DMS79 treated with DMSO at 0.1 percent for 48 hours (cell line): ENCODE results near the gene RFX1.

ENCODE experiments used
- DNase-seq: peaks from one replicate; lab custom pipeline; 2025; lab: John Stamatoyannopoulos, UW

The RFX1 gene

GRCh38 chr19:13996928-13997630 lies 9.0 kb downstream of the RFX1 start:
- no peak for DNase-seq

DNA sequence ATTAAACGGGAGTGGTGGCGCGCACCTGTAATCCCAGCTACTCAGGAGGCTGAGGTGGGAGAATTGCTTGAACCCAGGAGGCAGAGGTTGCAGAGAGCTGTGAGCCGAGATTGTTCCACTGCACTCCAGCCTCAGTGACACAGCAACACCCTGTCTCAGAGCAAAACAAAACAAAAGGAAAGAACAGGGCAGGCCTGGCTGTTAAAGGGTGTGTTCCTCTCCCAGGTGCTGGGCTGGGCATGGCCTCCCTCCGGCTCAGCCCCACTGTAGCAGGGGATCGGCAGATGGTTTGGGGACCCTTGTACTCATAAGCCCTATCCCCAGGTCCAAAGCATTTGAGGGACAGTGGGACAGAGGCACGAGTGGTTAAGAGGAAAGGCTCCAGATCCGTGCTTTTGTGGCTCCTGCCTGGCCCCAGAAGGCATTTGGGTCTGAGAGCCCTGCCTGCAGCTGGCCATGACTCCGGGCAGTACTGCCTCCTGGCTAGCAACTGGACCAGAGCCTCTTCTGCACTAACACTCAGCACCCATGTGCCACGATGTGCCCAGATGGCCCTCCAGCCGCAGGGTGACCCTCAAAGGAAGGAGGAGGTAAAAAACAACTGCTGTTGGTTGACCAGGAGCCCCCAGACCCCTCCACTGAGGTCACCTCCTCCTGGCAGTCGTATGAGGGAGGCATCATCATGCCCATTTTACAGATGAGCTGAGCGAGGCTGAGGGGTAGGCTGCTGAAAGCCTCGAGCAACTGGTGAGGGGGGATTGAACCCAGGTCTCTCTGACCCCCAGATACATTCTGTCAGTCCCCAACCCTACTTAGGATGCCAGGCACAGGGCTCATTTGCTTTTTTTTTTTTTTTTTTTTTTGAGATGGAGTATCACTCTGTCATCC lies 10.0 kb downstream of the RFX1 start:
- DNase-seq, result no peak

DNA sequence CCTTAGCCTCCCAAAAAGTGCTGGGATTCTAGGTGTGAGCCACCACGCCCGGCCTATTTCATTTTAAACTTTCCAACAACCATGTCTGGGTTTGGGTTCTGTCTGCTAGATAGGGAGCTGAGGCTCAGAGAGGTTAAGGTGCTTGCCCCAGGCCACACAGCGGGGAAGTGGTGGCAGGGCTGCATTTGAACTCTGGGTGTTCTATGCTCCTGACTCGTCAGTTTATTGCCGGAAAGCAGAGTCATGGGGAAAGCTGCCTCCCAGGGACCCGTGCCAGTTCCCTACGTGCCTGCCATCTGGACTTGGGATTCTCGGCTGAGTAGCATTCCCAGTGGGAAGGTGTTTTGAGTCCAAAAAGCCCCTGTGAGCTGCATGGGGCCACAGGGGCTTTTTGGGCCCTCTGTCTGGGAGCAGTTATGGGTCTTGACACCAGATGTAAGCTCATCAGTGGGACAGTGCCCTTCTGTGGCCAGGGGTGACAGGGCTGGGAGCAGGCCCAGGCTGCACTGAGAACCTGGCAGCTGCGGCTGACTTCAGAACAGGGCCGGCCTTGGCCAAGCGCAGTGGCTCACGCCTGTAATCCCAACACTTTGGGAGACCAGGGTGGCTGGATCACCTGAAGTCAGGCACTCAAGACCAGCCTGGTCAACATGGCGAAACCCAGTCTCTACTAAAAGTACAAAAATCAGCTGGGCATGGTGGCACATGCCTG lies 10.9 kb downstream of the RFX1 start:
- no peak for DNase-seq

DNA sequence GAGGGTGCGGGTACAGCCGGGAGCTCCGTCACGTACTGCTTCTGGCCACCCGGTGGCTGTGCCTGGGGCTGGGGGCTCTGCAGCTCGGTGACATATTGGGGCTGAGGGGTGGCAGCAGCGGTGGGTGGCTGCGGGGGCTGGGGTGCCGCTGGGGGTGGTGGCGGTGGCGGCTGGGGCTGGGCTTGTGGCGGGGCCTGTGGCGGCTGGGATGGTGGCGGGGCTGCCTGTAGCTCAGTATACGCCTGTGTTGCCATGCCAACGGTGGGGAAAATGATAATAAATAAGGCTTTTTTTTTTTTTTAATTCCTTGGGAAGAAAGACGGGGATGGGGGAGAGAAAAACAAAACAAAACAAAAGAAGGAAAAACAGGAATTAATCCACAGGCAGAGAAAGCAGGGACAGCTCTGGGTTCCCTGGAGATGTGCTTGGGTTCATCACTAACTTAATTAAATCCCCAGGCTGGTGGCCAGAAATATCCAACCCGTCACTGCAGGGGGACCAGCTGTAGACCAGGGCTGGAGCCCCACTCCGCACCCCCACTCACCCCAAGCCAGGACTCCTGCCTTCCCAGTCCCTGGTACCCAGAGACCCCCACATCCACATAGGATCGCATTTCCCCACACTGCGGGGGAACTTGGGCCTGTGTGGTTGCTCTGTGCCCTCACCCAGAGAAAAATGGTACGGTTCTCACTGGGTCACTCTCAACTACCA lies 12.4 kb downstream of the RFX1 start:
- DNase-seq, result no peak

- no peak for DNase-seq
Observed at GRCh38 chr19:13992025-13992424, 14.1 kb downstream of the RFX1 start.

DNA sequence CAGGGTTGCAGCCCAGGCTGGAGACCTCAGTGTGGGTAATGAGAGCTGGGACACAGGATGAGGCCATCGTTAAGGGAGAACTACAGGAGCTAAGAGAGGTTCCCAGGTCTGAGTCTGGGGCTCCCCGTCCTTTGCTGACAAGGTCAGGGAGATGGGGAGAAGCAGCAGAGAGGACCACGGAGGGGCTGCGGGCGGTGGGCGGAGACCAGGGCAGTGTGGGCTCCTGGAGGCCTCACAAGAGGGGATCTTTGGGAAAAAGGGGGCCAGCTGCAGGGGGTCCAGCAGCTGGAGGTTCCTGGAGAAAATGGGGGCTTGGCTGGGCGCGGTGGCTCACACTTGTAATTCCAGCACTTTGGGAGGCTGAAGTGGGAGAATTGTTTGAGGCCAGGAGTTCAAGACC lies 16.0 kb downstream of the RFX1 start:
- no peak for DNase-seq

GRCh38 chr19:13989487-13989886 lies 16.6 kb downstream of the RFX1 start:
- no peak for DNase-seq

DNA sequence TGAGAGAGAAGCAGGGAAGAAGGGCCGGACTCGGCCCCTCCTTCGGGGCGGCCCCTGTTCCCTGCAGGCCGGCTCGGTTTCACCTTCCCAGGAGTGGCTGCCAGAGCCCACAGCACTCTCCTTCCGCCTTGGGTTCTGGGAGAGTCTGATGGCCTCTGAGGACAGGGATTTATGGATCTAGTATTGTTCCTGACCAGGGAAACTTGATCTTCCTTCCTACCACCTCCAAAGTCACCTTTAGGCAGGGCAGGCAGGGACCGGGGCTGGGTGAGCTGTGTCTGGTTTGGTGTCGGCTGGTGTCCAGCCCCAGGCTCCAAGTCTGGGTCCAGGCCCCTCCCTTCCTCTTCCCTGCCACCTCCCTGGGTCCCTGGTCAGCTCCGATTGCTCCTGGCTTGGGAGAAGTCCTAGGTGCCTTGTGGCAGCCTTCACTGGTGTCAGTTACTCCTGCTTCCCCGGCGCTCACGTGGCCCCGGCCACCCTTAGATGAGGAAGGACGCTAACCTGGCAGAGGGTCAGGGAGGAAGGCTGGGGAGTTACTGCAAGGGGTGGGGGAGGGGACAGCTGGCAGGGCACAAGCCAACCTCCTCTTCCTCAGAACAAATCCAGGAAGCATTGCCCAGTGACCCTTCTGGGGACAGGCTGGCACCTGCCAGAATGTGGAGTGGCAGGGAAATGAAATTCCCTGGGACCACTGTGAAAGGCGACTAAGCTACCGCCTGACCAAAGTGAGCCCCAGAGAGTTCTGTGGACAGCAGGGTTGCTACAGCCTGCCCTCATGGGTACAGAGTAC lies 18.8 kb downstream of the RFX1 start:
- DNase-seq, result no peak

DNA sequence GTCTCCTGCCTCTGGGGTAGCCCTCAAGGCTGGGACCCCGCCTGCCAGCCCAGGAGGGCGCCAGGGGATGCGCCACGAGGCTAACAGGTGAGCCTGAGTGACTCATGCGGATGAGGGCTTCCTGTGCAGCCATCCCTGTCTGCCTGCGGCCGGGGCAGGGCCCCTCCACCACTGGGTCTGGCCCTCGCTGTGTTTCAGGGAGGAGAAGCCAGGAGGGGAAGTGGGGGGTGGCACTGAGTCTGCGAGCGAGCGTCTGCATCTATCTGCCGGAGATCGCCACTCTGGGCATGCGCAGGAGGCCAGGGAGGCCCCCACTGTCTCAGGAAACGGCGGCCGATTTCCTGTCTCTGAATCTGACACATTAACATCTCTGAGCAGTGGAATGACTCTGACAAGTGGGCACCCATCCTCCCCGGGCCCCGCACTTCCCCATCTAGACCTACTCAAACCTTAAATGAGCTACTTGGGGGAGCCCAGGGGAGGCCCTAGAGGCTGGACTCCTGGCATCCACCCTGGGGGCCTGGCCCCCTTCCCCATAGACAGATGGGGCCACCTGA lies 19.7 kb downstream of the RFX1 start:
- peak; percentile 88 for DNase-seq

- DNase-seq, result peak; percentile 73
Observed at GRCh38 chr19:13985771-13986347, 20.3 kb downstream of the RFX1 start.

- DNase-seq, result peak; percentile 69
Observed at GRCh38 chr19:13984875-13985741, 21.0 kb downstream of the RFX1 start.

GRCh38 chr19:13984186-13984585 lies 21.9 kb downstream of the RFX1 start:
- no peak for DNase-seq

DNA sequence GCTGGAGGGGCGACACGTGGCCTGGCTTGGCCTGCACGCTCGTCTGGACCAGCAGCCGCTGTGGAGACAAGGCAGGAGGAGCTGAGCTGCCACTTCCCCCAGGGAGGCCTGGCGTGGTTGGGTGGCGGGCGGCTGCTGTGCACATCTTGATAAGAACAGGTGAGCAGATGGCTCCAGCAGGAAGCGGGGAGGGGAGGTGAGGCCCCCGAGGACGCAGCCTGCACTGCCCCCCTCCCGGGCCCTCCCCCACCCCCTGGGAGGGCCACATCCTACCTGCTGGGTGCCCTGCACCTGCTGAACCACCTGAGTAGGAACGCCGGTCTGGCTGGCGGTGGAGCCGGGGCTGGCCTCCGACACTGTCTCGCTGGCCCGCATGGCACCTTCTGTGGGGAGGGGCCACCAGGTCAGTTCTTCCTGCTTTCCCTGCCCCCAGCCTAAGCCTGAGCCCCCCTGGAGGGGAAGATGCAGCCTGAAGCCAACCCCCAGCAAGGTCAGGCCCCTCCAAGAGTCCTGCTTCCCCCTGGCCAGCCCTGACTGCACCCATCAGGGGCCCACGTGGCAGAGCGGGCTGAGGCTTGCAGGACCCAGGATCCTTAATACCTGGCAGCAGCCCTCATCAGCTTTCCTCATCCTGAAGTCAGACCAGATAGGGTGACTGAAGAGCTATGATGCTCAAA lies 22.8 kb downstream of the RFX1 start:
- DNase-seq, result no peak

DNA sequence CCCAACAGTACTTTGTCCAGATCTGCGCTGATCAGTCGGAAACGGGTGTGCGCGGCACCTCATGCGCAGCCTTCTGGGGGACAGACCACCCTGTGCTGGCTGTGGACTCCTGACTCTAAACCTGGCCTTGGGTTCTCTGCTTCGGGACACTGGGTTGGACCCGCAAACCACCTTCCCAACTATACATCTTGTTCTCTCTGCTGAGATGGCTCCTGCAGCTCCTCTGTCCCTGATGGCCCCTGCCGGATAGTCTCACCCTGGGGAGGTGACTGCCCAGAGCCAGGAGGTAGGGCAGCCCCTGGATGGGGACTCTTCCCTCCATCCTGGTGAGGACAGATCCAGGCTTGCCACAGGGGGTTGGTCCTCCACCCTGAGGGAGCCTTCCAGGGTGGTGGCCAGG lies 23.3 kb downstream of the RFX1 start:
- DNase-seq, result no peak

DNA sequence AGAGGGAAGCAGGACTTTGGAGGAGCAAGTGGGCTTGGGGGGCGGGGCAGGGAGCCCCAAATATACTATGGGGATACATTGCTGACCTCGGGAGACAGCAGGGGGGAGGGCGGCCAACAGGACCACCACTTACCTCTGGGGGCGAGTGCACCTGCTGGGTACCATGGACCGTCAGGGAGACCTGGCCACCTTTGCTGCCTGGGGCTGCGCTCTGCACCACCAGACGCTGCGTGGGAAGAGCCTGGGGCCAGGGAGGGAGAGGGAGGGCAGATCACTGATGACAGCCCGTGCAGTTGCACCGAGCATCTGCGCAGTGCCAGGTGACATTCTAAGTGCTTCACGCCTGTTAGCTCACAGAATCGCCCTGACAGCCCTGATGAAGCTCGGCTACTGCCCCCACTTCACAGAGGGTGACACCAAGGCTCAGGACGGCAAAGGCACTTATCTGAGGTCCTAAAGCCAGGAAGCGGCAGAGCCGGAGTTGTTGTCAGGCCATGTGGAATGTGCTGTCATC lies 24.1 kb downstream of the RFX1 start:
- no peak for DNase-seq

- DNase-seq, result no peak
Observed at GRCh38 chr19:13981467-13981866, 24.7 kb downstream of the RFX1 start.

DNA sequence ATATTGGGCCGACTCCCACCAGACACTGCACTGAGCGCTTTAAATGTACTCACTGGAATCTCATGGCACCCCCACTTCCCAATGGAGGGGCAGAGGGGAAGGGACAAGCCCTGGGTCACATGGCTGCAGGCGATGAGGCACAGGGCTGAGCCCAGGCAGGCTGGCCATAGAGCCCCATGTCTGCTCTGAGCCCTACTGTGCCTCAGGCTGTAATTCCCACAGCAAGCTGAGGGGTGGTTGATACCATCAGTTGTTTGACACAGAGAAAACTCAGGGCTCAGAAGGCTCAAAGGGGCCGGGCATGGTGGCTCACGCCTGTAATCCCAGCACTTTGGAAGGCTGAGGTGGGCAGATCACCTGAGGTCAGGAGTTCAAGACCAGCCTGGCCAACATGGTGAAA lies 25.1 kb downstream of the RFX1 start:
- DNase-seq, result no peak

- DNase-seq, result no peak
Observed at GRCh38 chr19:13980340-13980739, 25.8 kb downstream of the RFX1 start.

DNA sequence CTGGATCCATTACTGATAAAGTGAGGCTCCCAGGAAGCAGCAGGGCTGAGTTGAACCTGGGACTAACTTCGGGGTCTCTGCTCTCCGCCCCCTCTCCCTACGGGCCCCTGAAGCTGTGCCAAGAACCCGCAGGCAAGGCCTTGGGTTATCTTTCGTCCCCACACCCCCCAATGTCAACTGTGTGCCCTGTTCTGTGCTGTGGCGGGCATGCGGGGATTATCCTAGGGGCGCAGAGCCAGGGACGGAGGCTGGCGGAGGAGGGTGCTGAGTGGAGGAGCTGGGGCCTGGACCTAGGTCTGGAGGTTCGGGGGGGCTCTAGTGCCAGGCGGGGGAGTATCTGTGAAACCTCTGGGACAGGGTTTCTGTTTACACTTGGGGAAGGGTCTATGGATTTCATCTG lies 26.4 kb downstream of the RFX1 start:
- no peak for DNase-seq
